Activated CD8-positive, alpha-beta memory T cell treated with anti-CD3 and anti-CD28 coated beads for 24 hours (primary cell): ENCODE results near the gene FASTK.

Experiments
- DNase-seq: peaks from one replicate; pipeline ENCODE4 v3.0.0-alpha.2; 2020

FASTK gene

GRCh38 chr7:151062111-151062398, 18.6 kb downstream of the FASTK start:
- no peak for DNase-seq

- DNase-seq: no peak
Observed at GRCh38 chr7:151061213-151062110, 19.1 kb downstream of the FASTK start.

DNA sequence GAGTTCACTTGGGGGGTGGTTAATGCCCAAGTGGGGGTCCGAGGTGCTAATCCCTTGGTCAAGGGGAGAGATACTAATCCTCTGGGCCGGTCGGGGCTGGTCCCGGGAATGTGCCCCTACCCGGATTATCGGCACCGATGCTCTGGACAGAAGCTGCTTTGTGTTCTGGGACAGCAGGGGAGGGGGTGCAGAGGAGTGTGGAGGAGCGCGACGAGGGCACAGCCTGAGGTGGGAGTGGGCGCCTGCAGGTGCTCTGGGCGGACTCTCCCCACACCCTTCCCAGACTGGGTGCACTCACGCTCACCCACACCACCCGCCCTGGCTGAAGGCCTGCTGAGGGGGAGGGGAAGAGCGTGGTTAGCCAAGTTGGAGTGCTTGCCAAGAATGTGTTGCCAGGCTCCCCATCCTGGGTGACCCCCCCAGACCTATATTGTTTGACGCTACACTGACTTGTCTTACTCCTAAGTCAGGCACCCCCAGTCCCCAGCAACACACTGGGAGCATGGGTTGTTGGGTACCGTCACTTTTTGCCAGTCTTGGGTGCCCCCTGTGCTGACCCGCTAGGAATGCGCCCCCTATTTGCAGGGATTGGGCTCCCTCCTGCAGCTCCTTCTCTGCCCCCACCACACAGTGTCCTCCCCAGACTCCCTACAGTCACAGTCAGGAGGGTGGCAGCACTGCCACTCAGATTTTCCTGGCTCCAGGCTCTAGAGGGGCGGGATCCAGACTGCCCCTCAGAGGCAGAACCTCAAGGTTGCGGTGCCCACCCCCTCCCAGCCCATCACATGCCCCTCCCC, 20.0 kb downstream of the FASTK start:
- peak; percentile 65 for DNase-seq

GRCh38 chr7:151060113-151060415, 20.5 kb downstream of the FASTK start:
- no peak for DNase-seq

DNA sequence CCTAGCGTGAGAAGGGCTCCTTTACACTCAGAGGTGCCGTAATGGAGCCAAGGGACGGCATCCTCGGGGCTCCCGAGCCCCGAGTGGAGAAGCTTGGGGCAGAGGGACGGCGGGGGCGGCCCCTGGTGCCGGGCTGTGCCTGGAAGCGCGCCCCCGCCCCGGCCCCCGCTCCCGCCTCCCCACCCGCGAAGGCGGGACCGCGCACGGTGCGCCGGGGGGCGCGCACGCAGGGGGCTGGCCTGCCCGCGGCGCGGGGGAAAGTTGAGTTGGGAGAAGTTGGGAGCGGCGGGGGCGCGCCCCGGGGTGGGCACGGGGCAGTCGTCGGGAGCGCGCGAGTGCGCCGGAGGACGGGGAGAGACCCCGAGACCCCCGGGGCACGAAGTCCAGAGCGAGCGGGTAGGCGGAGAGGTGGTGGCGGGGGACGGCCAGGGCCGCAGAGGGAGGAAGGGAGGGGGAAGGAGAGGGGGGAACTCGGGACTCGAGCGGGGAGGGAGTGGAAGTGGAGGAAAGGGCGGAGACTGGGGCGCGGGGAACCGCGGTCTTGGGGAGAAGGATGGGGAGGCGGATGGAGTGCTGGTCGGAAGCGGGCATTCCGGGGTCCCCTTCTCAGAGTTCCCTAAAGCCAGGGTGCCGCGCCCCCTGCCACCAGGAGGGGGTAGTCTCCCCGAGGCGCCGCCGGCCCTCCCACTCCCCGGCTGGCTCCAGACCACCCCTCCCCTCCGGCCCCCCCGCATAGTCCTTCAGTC, 21.1 kb downstream of the FASTK start, which contains the start of gene SLC4A2:
SLC4A2 (plus strand) TSS at position 223 of the 746 bp plus-strand sequence. CDS start 2,399 bp downstream, outside the sequence.
- peak; percentile 89 for DNase-seq

- DNase-seq: no peak
Observed at GRCh38 chr7:151058781-151059366, 21.7 kb downstream of the FASTK start.

- DNase-seq: peak; percentile 95
Observed at GRCh38 chr7:151057989-151058780, 22.4 kb downstream of the FASTK start.

GRCh38 chr7:151057506-151057988, 23.1 kb downstream of the FASTK start, which contains the start of gene CDK5:
TSS of gene CDK5 (minus strand) at chr7:151057897. CDS start at chr7:151057848, 49 bp downstream.
- no peak for DNase-seq

DNA sequence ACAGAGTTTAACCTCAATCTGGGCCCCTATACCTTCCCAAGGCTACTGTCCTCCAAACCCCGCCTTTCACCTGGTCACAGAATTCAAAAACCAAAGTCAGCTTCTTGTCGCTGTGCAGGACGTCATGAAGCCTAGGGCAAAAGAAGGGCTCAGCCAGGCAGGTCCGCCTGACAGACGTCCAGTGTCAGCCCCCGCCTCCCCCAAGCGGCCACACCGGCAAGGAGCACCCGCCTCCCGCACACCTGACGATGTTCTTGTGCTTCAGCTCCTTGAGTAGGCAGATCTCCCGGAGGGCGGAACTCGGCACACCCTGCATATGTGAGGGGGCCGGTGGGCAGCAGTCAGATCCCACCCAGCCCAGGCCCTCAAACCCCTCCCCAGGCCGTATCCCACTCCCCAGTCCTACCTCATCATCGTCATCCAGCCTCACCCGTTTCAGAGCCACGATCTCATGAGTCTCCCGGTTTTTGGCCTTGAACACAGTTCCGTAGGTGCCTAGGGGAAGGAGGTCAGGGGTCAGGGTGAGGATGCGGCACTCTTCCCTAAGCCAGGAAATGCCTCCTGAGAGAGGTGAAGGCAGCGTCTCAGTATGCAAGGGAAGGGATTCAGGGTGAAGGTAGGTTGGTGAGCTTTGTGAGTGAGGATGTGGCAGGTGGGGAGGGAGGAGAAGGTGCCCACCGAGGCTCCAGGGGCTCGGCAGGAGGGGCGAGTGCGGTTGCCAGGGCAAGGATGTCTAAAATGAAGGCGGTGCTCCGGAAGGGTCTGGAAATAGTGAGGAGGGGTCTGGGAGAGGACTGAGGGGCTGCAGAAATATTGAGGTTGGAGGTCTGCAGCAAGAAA, 23.7 kb downstream of the FASTK start:
- no peak for DNase-seq

DNA sequence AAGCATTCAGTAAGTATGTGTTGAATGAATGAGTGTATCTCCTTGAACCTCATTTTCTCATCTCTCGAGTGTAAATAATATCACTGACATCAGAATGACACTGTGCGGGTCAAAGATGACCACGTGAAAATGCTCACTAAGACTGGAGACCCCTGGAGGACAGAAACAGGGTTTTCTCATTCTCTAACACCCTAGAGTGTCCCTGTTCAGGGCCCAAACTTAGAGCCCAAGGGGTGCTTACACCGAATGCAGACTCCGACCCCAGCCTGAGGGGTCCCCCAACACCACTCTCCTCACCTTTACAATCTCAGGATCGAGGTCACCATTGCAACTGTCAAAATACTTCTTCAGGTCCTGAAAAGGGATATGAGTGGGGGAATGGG, 24.3 kb downstream of the FASTK start:
- no peak for DNase-seq

DNA sequence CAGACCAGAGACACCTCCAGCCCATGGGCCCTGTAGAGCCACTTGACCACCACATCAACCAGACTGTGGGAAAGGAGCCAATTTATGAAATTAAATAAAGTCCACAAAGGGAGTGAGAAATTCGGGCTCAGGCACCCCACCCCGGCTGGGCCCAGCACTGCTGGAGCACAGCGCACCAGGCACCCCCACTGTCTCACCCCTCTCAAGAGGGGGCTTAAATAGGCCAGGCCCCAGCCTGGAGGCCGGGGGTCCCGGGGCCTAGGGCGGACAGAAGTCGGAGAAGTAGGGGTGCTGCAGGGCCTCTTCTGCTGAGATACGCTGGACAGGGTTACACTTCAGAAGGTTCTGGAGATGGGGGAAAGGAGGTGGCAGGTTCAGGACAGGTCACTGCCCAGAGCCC, 26.9 kb downstream of the FASTK start:
- no peak for DNase-seq

- no peak for DNase-seq
Observed at GRCh38 chr7:151053096-151053495, 27.5 kb downstream of the FASTK start.

DNA sequence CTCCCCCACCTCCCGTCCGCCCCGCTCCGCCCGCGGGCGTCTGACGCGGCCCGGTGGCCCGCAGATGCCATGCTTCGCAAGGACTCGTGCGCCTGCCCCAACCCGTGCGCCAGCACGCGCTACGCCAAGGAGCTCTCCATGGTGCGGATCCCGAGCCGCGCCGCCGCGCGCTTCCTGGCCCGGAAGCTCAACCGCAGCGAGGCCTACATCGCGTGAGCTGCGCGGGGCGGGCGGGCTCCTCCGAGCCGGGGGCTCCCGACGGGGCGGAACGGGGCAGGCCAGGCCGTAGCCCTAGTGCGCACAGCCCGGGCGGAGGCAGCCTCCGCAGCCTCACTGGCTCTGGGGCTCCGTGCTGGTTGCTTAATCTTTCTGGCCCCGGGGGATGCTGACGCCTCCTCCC, 29.5 kb downstream of the FASTK start:
- peak; percentile 81 for DNase-seq

DNA sequence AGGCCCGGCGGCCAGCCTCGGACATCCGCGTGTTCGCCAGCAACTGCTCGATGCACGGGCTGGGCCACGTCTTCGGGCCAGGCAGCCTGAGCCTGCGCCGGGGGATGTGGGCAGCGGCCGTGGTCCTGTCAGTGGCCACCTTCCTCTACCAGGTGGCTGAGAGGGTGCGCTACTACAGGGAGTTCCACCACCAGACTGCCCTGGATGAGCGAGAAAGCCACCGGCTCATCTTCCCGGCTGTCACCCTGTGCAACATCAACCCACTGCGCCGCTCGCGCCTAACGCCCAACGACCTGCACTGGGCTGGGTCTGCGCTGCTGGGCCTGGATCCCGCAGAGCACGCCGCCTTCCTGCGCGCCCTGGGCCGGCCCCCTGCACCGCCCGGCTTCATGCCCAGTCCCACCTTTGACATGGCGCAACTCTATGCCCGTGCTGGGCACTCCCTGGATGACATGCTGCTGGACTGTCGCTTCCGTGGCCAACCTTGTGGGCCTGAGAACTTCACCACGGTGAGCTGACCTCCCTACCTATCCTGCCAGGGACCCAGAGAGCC, 31.6 kb downstream of the FASTK start:
- DNase-seq: no peak

DNA sequence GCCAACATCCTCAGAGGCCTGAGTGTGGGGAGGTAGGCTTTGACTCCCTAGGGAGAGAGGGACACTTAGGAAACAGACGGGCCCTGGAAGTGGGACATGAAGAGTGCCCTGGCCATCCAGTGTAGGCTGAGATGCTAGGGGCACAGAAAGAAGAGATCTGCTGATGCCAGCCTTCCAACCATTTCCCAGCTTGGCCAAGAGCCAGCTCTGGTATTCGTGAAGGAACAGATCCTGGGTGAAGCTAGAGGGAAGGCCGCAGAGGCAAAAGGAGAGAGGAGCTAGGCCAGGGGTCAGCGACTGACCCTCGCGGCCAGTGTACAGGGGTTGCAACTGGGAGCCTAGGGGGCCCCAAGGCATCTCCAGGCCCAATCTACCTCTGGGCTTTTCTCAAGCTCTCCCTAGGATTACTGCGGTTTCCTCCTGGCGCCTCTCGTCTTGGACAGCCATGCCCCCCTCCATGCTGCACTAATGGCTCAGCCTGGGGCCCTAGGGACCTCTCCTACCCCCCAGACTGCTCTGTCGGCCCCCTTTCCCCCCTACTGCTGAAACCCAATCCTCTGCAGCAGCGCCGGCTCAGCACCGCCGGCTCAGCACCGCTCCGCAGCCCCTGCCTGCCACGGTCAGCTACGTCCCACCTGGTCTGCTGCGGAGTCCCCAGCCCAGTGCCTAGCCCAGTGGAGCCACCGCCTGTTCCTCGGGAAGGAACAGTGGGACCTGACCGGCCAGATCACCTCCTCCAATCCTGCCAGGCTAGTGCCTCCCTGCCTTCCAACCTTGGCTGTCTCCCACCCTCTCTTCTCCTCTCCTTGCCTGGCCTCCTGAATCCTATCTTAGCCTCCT, 32.4 kb downstream of the FASTK start, which contains the start of gene ASIC3:
ASIC3 (plus strand) TSS at position 556 of the 840 bp plus-strand sequence. CDS start 355 bp downstream, outside the sequence.
- no peak for DNase-seq

- DNase-seq: no peak
Observed at GRCh38 chr7:151046603-151047573, 33.7 kb downstream of the FASTK start.

DNA sequence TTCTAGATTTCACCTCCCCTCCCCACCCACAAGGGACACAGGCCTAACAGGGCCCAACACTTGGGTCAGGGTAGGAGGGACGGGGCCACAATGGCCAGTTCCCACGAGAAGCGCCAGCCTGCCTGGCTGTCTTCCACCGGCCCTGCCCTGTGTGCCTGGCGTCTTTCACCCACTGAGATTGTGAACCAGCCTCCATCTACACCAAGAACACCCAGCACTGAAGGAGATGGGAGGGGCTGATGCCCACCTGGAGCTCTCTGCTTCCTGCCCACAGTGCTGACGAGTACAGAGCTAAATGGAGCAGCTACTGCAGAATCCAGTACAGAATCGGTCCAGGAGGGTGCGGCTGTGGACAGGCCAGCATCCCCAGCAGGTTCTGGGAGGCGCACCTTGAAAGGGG, 34.6 kb downstream of the FASTK start:
- no peak for DNase-seq

DNA sequence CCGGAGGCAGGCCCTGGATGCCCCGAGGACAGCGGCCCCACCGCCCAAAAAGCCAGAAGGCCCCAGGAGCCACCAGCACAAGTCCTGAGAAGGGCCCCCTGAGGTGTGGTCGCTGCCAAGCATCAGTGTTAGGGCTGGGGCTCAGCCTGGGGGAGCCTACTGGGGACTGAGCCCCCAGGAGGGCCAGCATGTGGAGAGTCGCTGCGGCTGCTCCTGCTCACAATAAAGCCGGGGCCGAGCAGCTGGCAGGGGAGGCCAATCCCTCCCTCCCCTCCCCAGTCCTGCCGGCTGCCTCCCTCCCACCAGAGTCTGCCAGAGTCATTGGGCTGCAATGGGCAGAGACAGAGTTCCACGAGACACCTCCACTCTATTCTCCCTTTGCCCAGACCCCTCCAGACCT, 35.3 kb downstream of the FASTK start:
- DNase-seq: no peak
